GM19240 (cell line): ENCODE results near the gene CEBPZOS.
"Not testable (repeated sequence)": the region's sequence is repeated elsewhere in the genome, so short reads cannot be mapped to it uniquely, and the experiment has no call there.

Experiments used
- DNase-seq: peaks from one replicate; pipeline ENCODE4 v3.0.0; 2011; ENCODE audit warnings: low spot score; ENCODE audit not compliant: insufficient read length

Gene CEBPZOS

DNA sequence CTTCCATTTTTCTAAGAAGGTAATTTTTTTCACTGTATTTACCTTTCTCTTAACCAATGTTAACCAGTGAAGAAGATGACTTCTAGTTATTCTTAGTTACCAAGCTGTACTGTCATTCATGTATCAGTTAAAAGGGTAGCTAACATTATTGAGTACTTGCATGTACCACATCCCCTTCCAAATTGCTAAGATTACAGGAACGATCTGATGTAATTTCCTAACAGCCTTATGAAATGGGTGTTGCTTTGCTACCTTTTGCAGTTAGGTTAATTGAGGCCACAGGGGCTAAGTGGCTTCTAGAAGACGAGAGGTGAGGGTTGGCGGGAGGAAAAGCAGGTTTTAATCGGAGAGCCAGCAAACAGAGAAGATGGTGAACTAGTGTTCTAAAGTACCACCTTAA is 6.0 kb upstream of the CEBPZOS start:
- DNase-seq = no peak

DNA sequence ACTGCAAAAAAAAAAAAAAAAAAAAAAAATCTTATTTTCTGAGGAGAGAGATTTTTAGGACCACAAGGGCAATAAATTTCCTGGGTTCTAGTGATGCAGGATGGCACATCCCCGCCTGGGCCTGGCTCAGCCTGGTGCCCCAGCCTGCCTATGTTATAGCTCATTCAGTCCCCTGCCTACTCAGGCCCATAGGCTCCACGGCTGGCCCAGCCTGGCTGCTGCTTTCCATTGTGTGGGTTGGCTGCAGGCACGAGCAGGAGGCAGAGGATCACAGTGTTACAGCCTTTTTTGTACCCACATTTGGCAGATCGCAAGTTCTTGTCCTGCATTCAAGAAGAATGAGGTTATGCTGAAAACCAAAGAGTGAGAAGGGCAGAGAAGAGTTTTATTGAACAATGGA is 5.0 kb upstream of the CEBPZOS start:
- DNase-seq = no peak

DNA sequence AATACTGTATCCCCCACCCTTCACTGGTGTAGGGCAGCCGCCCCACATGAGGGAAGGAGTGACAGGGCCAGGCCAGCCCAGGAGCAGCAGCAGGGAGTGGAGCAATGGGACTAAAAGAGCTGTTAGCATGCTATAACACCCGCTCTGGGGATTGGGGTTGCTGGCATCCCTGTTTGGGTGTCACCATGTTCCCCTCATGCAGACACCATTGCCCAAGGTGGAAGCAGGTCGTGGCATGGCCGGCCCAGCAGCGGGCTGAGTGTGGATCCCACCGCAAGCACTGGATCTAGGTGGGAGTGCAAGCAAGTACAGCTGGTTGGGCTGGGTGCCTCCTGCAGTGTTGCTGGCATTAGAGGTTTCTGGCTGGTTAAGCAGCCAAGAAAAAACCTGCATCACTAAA is 4.5 kb upstream of the CEBPZOS start:
- no peak for DNase-seq

DNA sequence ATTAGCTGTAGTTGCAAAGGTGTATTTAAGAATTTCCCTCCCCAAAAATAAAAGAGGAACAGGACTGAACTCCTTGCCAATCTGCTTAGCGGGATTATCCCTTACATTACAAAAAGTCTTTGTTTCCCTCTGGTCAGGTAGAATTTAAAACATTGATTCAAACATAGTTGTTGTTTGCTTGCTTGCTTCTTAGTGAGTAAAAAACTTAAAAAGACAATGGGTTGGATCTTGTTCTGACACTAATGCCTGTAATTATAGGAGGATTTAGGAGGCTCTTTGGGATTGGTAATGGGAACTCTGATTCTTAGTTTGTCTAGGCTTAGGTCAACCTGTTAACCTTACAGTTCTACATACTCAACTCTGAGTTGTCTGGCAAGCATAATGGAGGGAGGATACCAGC is 3.7 kb upstream of the CEBPZOS start:
- no peak for DNase-seq

DNA sequence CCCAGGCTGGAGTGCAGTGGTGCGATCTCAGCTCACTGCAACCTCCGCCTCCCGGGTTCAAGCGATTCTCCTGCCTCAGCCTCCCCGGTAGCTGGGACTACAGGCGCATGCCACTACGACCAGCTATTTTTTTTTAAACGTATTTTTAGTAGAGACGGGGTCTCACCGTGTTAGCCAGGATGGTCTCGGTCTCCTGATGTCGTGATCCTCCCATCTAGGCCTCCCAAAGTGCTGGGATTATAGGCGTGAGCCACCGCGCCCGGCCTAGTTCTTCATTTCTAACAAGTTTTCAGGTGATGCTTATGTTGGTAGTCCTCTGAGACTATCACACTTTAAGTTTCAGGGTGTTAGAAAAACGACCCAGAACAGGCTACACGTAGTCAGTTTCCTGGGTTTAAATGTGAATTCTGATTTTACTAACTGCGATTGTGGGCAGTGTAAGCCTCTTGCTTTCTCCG is 405 bp upstream of the CEBPZOS start:
- not testable (repeated sequence) for DNase-seq

DNA sequence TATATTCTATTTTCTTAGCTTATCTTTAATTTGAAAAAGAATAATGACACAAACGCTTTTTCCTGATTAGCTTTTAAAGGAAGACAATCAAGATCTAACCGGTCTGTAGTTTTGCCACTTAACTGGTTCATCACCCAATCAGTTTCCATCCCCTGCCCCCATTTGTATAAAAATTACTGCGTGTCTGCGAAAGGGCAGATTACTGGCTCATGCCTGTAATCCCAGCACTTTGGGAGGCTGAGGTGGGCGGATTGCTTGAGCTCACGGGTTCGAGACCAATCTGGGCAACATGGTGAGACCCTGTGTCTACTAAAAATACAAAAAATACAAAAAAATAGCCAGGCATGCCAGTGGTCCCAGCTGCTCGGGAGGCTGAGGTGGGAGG is 2.4 kb downstream of the CEBPZOS start:
- DNase-seq = no peak

DNA sequence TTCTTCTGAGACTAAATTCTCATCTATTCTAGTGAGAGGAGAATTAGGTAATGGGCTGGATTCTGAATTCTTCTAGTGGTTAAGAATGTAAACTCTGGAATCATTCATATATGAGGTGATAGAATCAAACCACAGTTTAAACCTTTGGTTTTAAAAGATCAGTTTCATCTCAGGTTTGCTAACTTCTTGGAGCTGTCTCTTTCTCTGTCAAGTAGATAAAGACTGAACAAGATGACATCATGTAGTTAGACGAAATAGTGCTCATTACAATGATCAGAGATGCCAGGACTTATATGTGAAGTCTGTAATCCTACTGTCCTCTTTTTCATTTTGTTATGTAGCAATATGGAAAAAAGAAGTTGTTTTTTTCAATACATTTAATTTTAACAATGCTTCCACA is 4.9 kb downstream of the CEBPZOS start:
- no peak for DNase-seq

DNA sequence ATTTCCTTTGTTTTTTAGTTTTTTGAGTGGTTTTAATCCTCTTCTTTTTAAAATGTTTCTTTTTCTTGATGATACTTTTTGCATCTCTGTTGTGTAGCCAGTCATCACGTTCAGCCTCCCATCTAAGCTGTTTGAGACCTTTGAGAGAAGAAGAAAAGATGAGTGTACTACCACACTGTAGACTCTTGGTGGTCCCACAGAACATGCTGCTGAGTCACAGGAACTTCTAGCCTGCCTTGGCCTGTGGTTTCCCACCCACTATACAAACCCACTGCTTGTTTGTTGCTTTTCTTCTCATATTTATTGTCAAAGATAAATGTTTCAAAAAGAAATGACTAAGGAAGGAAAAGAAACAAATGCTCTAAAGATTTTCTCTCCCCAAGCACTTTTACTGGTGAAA is 5.5 kb downstream of the CEBPZOS start:
- DNase-seq = no peak

DNA sequence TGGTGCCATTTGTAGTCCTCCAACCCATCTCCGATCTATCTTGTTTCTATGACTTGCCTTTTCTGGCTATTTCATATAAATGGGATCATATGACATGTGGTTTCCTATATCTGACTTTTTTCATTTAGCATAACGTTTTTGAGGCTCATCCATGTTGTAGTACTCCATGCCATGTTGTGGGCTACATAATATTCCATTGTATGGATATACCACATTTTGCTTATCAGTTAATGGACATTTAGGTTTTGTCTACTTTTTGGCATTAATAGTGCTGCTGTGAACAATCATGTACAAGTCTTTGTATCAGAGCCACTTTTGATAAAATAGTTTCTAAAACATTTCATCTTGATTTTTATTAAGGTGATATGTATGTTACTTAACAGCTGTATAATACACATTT is 7.4 kb downstream of the CEBPZOS start:
- DNase-seq = no peak

DNA sequence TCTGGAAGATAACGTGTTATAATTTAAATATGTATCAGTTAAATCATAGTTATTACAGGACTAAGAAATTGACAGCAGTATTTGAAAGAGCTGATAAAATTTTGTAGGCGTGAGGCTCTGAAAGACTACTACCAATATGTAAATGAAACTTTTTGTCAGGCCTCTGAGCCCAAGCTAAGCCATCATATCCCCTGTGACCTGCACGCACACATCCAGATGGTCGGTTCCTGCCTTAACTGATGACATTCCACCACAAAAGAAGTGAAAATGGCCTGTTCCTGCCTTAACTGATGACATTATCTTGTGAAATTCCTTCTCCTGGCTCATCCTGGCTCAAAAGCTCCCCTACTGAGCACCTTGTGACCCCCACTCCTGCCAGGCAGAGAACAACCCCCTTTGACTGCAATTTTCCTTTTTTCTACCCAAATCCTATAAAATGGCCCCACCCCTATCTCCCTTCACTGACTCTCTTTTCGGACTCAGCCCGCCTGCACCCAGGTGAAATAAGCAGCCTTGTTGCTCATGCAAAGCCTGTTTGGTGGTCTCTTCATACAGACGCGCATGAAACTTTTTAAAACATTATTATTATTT is 8.9 kb downstream of the CEBPZOS start:
- DNase-seq = not testable (repeated sequence)

DNA sequence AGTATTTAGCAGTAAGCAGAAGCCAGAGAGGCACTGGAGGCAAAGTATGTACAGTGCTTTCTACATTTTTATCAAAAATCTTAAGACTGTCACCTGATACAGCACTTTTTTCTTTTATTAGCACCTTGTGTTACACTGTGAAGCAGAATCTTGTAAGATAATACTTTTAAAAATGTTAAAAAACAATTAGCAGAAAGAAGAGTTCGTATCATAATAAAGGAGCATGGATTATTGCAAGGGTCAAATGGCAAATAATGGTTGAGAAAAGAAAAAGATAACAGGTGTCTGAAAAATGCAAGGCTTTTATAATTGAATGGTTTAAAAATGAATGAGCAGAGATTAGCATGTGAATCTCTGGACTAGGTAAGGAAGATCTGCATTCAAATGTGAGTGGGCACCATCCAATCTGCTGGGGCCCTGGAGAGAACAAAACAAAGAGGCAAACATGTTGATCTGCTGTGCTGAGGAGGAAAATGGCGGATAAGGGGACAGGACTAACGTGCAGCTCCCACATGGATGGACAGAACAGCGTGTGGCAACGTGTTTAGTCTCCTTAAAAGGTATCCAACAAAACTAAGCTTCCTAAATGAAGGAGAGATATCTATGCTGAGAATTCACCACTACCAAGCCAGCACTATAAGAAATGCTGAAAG is 9.5 kb downstream of the CEBPZOS start:
- no peak for DNase-seq

DNA sequence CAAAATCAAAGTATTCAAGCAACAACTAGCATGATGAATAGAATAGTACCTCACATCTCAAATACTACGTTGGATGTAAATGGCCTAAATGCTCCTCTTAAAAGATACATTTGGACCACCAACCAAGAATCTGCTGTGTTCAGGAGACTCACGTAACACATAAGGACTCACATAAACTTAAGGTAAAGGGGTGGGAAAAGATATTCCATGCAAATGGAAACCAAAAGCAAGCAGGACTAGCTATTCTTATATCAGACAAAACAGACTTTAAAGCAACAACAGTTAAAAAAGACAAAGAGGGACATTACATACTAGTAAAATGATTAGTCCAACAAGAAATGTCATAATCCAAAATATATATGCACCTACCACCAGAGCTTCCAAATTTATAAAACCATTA is 10.5 kb downstream of the CEBPZOS start:
- not testable (repeated sequence) for DNase-seq

DNA sequence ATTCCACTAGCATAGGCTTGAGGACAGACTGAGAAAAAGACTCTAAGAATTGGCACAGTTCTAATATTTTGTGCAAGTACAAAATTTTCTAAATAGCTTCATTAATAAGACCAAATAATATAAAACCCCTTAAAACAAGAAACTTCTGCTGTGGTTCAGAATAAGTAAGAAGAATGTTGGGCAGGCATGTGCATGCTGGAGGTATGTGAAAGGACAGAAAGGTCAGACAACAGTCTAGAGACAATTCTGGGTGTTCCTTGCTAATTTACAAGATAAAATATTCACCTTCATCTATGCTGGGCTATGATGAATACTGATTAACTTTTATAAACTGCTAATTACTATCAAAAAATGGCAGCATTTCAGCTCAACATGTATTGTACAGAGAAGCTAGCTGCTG is 14.9 kb downstream of the CEBPZOS start:
- DNase-seq = no peak

DNA sequence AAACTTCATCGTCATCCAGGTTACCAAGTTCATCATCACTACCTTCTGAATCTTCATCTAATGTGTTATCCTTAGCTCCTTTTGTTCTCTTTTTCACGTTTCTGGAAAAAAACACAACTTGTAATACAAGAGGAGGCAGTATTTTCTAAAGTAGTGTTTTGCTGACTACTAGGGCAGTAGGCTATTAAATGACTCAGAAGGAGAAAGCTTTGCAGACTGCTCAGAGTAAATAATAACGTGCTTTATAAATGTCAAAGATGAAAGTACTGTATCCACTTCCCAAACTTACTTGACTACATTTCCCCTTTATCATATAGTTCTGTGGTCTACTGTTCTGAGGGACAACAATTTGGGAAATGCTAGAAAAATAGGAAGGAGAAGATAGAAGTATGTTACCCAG is 15.6 kb downstream of the CEBPZOS start:
- DNase-seq = no peak

DNA sequence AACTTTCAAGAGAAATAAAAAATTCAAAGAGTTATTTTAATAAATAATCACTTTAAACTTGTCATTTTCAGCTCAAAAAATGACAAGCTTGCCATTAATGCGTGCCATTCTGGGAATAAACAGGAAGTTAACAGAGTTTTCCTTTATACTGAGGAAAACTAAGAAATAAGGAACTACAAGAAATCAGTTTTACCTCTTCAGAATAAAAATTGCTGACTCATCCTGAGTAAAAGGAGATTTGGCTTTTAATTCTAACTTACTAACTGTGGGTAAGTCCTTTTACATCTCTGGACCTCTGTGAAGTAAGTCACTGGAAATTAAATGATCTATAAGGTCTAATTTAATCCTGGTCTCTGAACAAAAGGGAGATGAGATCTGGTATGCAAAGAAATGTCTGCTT is 19.0 kb downstream of the CEBPZOS start:
- no peak for DNase-seq

DNA sequence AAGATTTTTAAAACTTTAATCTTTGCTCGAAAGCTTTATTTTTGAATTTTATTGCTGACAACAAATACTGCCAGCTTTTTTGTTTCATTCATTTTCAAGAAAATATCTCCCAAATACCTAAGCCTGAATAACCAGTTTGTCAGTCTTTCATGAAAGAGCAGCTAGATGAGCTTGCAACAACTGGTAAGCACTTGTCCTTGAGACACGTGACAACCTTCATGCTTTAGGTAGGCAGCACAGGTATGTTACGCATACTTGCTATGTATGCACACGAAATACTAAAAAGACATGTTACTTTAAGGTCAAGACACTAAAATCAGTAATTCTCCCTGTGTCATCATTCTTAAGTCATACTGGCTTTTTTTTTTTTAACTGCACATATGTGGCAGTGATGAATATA is 22.8 kb downstream of the CEBPZOS start:
- DNase-seq = no peak

DNA sequence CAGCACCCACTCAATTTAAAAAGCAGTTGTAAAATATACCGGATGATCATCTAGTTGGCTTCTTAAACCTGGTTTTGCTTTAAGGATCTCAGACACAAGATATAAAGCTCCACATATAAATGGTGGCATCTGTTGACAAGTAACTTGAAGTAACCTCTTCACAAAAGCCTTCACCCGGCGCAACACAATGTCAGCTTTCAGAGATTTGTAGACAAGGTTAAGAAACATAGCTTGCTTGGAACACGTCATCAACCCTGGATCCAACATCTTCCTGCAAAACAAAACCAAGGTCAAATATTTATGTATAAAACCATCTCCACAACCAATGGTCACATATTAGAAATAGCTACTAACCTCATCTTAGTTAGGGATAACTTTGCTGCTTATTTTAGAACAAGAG is 26.8 kb downstream of the CEBPZOS start:
- DNase-seq = no peak

DNA sequence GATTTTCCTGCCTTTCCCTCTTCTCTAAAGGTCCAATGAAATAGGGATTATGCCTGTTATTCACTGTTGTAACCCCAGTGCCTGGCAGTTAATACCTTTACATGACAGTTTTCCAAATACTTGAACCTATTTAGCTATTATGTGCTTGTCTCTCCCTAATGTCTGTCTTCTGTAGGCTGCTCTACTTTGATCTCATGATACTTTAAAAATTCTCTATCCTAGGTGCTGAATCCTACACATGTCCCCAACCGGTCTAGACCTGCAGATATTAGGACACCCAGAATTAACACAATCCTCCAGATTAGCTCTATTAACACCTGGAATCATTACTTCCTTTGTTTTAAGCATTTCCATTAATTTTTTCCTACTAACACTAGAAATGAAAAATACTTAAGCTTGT is 27.8 kb downstream of the CEBPZOS start:
- DNase-seq = no peak

DNA sequence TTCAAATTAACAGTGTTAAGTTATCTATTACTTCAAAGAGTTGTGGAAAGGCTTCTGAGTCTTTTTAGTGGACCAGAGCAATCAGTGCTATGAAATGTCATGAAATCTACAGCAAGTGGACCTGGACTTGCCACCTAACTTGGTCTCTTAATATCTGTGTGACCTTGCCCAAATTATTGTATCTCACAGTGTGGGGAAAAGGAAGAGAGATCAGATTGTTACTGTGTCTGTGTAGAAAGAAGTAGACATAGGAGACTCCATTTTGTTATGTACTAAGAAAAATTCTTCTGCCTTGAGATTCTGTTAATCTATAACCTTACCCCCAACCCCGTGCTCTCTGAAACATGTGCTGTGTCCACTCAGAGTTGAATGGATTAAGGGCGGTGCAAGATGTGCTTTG is 28.8 kb downstream of the CEBPZOS start:
- DNase-seq = not testable (repeated sequence)

DNA sequence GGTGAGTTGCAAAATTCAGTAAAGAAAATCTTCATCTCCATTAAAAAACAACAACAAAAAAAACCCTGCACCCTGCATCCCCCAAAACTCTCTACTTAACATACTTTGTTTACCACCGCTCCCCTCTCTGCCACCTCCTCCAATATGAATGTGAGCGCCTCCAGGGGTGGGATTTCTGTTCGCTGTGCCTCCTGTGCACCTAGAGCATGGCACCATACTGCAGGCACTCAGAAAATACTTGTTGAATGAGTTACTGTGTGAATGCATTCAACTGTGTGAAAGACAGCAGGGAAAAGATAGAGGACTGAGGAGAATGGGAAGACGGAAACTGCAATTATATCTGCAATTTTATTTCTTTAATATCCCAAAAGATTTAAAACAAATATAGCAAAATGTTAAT is 30.6 kb downstream of the CEBPZOS start:
- no peak for DNase-seq

DNA sequence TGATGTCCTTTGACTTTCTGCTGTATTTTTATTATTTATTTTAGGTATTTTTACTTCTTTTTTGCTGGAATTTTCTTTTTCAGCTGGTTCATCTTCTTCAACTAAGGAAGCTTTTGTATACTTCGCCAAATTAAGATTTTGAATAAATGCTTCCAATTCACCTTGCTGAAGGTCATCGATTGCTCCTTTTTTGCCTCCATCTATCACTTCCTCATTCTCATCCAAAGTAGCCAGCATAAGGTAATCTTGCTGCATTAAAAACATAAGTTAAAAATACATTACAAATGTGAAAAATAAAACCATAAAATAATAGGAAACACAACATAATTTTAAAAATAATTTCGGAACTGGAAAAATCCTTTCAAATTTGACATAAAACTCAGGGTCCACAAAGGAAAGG is 32.5 kb downstream of the CEBPZOS start:
- DNase-seq = no peak

DNA sequence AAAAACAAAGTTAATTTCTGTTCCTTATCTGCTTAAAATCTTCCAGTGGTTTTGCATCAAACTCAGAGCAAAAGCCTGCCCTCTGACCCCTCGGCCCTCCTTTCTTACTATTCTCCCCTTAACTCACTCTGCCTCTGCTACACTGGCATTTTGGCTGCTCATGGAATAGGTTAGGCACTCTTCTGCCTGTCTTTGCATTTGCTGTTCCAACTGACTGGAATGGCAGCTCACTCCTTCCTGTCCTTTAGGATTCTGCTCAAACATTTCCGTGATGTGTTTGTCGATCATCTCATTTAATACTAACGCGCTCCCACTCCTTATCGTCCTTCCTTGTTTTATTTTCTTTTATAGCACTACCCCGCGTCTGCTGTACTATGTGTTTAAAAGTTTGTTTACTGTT is 34.3 kb downstream of the CEBPZOS start:
- DNase-seq = no peak
